Heart right ventricle (tissue), 16 donors: ENCODE results near the gene GTF2F2. TPM values are rescaled to one million over a fixed set of nuclear protein-coding genes. Genes with fewer than 3 reads are reported as not detected.
A peak's percentile ranks its signal among the peaks of the same experiment; 100 is the strongest.

Experiments
- ATAC-seq, 8 donors: fragments of 200-7000 bp; cut with Tn5 transposase; one replicate each; pipeline ENCODE4 v1.9.1; 2020; ENCODE audit warnings: mild to moderate bottlenecking in 8 of 8, moderate library complexity in 8 of 8, moderate number of reproducible peaks in 1 of 8
- DNase-seq, 2 donors: peaks; one replicate each; pipeline ENCODE4 v3.0.0-alpha.2; 2020
- H3K27ac ChIP-seq, 10 donors: fragments of 200-600 bp; sonication (generic) in 2 of 10; one replicate each; pipeline versions ENCODE4 v1.5.0 to v1.8.0; 2020 to 2022; ENCODE audit warnings: mild to moderate bottlenecking in 3 of 10
- H3K27me3 ChIP-seq, 7 donors: fragments of 200-600 bp; one replicate each; pipeline ENCODE4 v1.8.0; 2021 to 2022; ENCODE audit warnings: mild to moderate bottlenecking in 2 of 7
- H3K36me3 ChIP-seq, 9 donors: fragments of 200-600 bp; sonication (generic) in 1 of 9; one replicate each; pipeline versions ENCODE4 v1.5.0 to v1.8.0; 2020 to 2022; ENCODE audit warnings: mild to moderate bottlenecking in 2 of 9
- H3K4me1 ChIP-seq, 9 donors: fragments of 200-600 bp; sonication (generic) in 1 of 9; one replicate each; pipeline versions ENCODE4 v1.5.0 to v1.8.0; 2020 to 2022; ENCODE audit warnings: mild to moderate bottlenecking in 4 of 9
- H3K4me3 ChIP-seq, 10 donors: fragments of 200-600 bp; sonication (generic) in 2 of 10; one replicate each; pipeline versions ENCODE4 v1.5.0 to v1.8.0; 2020 to 2022; ENCODE audit warnings: mild to moderate bottlenecking in 7 of 10, moderate library complexity in 2 of 10
- H3K9me3 ChIP-seq, 11 donors: fragments of 200-600 bp in 10 of 11; sonication (generic) in 2 of 11; one replicate each; pipeline versions ENCODE4 v1.5.0 to v1.8.0; 2013 to 2022; ENCODE audit warnings: mild to moderate bottlenecking in 2 of 11, control low read depth in 1 of 11, moderate library complexity in 1 of 11
- WGBS, 2 donors: extraction: QIAGEN DNeasy Blood & Tissue Kit; methylation state at CpG; one replicate each; pipeline ENCODE4 v1.1.7; 2013; ENCODE audit warnings: inconsistent platforms in 1 of 2; 5-methylcytosine and 5-hydroxymethylcytosine counted together
- intact Hi-C, 10 donors: fragments of 100-400 bp; cut with DNase I; formaldehyde crosslinking; loops; one replicate each; pipeline versions ENCODE4 v1.11.1 to v1.14.2; 2022
- polyA plus RNA-seq, 2 donors: library from polyadenylated mRNA; stranded (reverse); fragments of 200-250 nt; gene quantifications; one replicate each; pipeline ENCODE4 v1.2.3, GENCODE V29; 2013
- total RNA-seq, 10 donors: library from RNA; stranded (reverse); fragmentation: NEBNext Ultra II Directional in 3 of 10; extraction: Animal tissue kit (Norgen Biotek cat#: 25700) in 3 of 10; gene quantifications; one replicate each; pipeline versions ENCODE4 v1.2.1 to v1.2.4, GENCODE V29; 2021 to 2023
- TF ChIP-seq, protein P1 (sequence below), 9 donors: fragments of 200-600 bp; sonication (generic) in 2 of 9; IDR thresholded peaks; one replicate each; pipeline versions ENCODE4 v1.5.0 to v1.8.0; 2021 to 2022; ENCODE audit warnings: antibody characterized with exemption in 9 of 9, mild to moderate bottlenecking in 5 of 9, moderate library complexity in 1 of 9
- donor health status: Arrhythmogenic right ventricular cardiomyopathy.
- donor health status: ischemic (EF 13 %, LVEDD 7.1; RV severe dilation, severe dysfunction).
- donor health status: healthy with polysubstance abuse.
- donor health status: DM: no; HTN: yes; CAD: no.
- donor health status: DM: no; HTN: no; CAD: no.
- donor health status: ischemic (EF 25% LVEDD 6.9; RV normal size, moderate dysfunction).
- donor health status: ischemic (EF 25% LVEDD 5.7; RV mildly dilated, moderate dysfunction).
- donor health status: healthy.
- donor health status: DM: yes; HTN: yes; CAD: no.
- donor health status: Ischemic cardiomyopathy.
- donor health status: ischemic (EF 35%, LVEDD 5.7; RV mildly dilated, moderate dysfunction).
- donor health status: nonischemic (EF 11% LVEDD 7.7; RV severe dilation, severe dysfunction).
- donor health status: DM: yes; HTN: yes; CAD: no.
- donor health status: PGD.
- donor health status: ischemic (EF 29% LVEDD 5.4; RV normal size, mild dysfunction).
- donor health status: nonischemic (EF 23%, LVEDD 6.1; RV moderate dilation, normal function).

Gene GTF2F2
- total and polyA plus RNA-seq, 12 donors, result 15.8 to 24.9 (median 21.5) TPM

- TF ChIP-seq, protein P1, sequence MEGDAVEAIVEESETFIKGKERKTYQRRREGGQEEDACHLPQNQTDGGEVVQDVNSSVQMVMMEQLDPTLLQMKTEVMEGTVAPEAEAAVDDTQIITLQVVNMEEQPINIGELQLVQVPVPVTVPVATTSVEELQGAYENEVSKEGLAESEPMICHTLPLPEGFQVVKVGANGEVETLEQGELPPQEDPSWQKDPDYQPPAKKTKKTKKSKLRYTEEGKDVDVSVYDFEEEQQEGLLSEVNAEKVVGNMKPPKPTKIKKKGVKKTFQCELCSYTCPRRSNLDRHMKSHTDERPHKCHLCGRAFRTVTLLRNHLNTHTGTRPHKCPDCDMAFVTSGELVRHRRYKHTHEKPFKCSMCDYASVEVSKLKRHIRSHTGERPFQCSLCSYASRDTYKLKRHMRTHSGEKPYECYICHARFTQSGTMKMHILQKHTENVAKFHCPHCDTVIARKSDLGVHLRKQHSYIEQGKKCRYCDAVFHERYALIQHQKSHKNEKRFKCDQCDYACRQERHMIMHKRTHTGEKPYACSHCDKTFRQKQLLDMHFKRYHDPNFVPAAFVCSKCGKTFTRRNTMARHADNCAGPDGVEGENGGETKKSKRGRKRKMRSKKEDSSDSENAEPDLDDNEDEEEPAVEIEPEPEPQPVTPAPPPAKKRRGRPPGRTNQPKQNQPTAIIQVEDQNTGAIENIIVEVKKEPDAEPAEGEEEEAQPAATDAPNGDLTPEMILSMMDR (IDR thresholded peaks at IDR 0.05), result no peak
- H3K36me3 ChIP-seq, result no peaks in the 10 kb centered on the region
- peak overlapping the region in 1 of 10 donors; percentile 4 for H3K27ac ChIP-seq
- WGBS, 2 donors, result 35 to 45% methylated on average over 1 of the region's 1 CpG
- DNase-seq (no peak), ATAC-seq (peak in 5 of 8 donors; percentile 40 to 77 (median 46))
- intact Hi-C loops, result loop anchor here in 1 of 10 donors (10.0 kb wide), 1 partner anchor 108 kb away; no protein-coding TSS in a partner anchor
- H3K27me3 ChIP-seq, result no peaks in the 10 kb centered on the region
- H3K4me3 ChIP-seq, result no peak overlapping the region
- H3K9me3 ChIP-seq, result no peaks in the 10 kb centered on the region
- peaks cover 0 to 44% (median 24%) of the 10 kb centered on the region in 9 donors for H3K4me1 ChIP-seq
These were observed 76.3 kb downstream of the GTF2F2 start for GRCh38 chr13:45196622-45197021.

- H3K4me1 ChIP-seq, result peaks cover 0 to 44% (median 24%) of the 10 kb centered on the region in 9 donors
- H3K9me3 ChIP-seq, result no peaks in the 10 kb centered on the region
- no peak for ATAC-seq
- intact Hi-C loops, result loop anchor here in 1 of 10 donors (10.0 kb wide), 1 partner anchor 107 kb away; no protein-coding TSS in a partner anchor
- no peak for DNase-seq
- 73 to 79% methylated on average over 2 of the region's 2 CpGs for WGBS, 2 donors
- TF ChIP-seq, protein P1 (IDR thresholded peaks at IDR 0.05), result no peak
- H3K27me3 ChIP-seq, result no peaks in the 10 kb centered on the region
- H3K27ac ChIP-seq, result no peak overlapping the region
- H3K4me3 ChIP-seq, result no peak overlapping the region
- H3K36me3 ChIP-seq, result no peaks in the 10 kb centered on the region
These were observed 77.7 kb downstream of the GTF2F2 start for GRCh38 chr13:45198041-45198440.

DNA sequence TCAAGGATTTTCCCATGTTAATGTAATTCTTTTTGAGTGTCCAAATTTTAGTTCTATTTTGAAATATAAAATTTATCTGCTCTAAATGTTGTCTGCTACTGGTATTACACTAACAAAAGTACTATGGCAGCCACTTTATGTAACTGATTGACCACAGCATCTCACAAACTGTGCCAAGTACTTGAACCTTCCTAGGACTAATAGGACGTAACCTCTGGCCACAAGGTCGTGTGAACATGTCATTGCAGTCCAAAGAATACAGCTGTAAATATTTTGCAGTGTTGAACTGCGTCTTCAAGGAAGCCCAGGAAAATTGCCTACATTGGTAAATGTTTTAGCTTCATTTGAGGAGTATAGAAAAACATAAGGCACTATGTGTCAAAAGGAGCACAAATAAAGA, 78.6 kb downstream of the GTF2F2 start:
- intact Hi-C loops, result loop anchor here in 1 of 10 donors (10.0 kb wide), 1 partner anchor 106 kb away; no protein-coding TSS in a partner anchor
- Histone ChIP-seq H3K4me3 (no peak overlapping the region), H3K27ac (no peak overlapping the region), H3K9me3 (no peaks in the 10 kb centered on the region), H3K27me3 (no peaks in the 10 kb centered on the region), H3K4me1 (peaks cover 0 to 44% (median 24%) of the 10 kb centered on the region in 9 donors), H3K36me3 (no peaks in the 10 kb centered on the region)
- 54 to 74% methylated on average over 3 of the region's 3 CpGs for WGBS, 2 donors
- TF ChIP-seq, protein P1 (IDR thresholded peaks at IDR 0.05), result no peak
- DNase-seq (peak in 1 of 2 donors; percentile 17), ATAC-seq (no peak)

GRCh38 chr13:45199711-45200110, 79.4 kb downstream of the GTF2F2 start:
- Histone ChIP-seq H3K9me3 (no peaks in the 10 kb centered on the region), H3K27me3 (no peaks in the 10 kb centered on the region), H3K36me3 (no peaks in the 10 kb centered on the region), H3K4me1 (peaks cover 0 to 36% (median 24%) of the 10 kb centered on the region in 9 donors), H3K27ac (peak overlapping the region in 1 of 10 donors; percentile 20), H3K4me3 (no peak overlapping the region)
- intact Hi-C loops, result loop anchor here in 1 of 10 donors (10.0 kb wide), 1 partner anchor 105 kb away; no protein-coding TSS in a partner anchor
- TF ChIP-seq, protein P1 (IDR thresholded peaks at IDR 0.05), result no peak
- no peak for DNase-seq
- WGBS, 2 donors, result 70% methylated on average over 4 of the region's 4 CpGs
- ATAC-seq, result peak in 2 of 8 donors; percentile 16 to 41
